ENCODE measurements around the gene HHATL. TPM values are rescaled to one million over a fixed set of nuclear protein-coding genes. Genes with fewer than 3 reads are reported as not detected.

The HHATL gene
- total RNA-seq, 1 experiment from 2014 or later, result 0.92 TPM

- TF ChIP-seq AFF4 (CRISPR knock-in tag; IDR thresholded peaks at IDR 0.05; ENCODE audit: borderline replicate concordance), result no peak
- no peak for TF ChIP-seq ERG (CRISPR knock-in tag; IDR thresholded peaks at IDR 0.05)
- TF ChIP-seq TP53 (CRISPR knock-in tag; IDR thresholded peaks at IDR 0.05), result no peak
- TF ChIP-seq ZBTB43 (CRISPR knock-in tag; IDR thresholded peaks at IDR 0.05), result no peak
Observed at GRCh38 chr3:42735615-42736014, 33.0 kb upstream of the HHATL start (continued).

DNA sequence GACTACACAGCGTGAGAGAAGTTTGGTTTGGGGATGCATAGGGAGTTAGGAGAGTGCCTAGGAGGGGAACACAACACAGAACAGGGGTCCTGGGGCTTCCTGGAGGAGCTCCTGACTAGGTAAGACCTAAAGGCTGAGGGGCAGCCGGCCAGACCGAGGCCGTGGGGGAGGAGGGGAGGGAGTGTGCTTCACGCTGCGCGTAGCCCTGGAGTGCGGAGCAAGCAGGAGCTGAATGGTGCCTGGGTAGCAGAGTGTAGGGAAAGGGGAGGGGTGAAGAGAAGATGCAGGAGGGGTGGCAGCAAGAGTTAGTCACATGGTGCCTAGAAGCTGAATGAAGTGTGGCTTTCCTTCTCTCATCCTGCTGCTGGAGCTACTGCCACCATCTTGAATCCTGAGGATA lies 32.4 kb upstream of the HHATL start:
- ChIA-PET CTCF (interaction anchor here (0.6 to 2.2 kb wide), 6 partner anchors 10 to 95 kb away, joined by 3 to 20 read pairs (median 4); no protein-coding TSS in a partner anchor), POLR2A (no interaction called here)
- H3K27ac Mint-ChIP-seq, result no peak overlapping the region

More for the DNA sequence above, 32.4 kb upstream of the HHATL start:
- H3K27me3 Mint-ChIP-seq (ENCODE audit: low read depth), result peaks cover 6% of the 10 kb centered on the region; the same call in 1 of the 2 replicates
- ATAC-seq (no peak), DNase-seq (ENCODE audit: low spot score) (no peak)
- peak; percentile 35 for TF ChIP-seq USF2 (CRISPR knock-in tag; IDR thresholded peaks at IDR 0.05)
- TF ChIP-seq, protein P1, sequence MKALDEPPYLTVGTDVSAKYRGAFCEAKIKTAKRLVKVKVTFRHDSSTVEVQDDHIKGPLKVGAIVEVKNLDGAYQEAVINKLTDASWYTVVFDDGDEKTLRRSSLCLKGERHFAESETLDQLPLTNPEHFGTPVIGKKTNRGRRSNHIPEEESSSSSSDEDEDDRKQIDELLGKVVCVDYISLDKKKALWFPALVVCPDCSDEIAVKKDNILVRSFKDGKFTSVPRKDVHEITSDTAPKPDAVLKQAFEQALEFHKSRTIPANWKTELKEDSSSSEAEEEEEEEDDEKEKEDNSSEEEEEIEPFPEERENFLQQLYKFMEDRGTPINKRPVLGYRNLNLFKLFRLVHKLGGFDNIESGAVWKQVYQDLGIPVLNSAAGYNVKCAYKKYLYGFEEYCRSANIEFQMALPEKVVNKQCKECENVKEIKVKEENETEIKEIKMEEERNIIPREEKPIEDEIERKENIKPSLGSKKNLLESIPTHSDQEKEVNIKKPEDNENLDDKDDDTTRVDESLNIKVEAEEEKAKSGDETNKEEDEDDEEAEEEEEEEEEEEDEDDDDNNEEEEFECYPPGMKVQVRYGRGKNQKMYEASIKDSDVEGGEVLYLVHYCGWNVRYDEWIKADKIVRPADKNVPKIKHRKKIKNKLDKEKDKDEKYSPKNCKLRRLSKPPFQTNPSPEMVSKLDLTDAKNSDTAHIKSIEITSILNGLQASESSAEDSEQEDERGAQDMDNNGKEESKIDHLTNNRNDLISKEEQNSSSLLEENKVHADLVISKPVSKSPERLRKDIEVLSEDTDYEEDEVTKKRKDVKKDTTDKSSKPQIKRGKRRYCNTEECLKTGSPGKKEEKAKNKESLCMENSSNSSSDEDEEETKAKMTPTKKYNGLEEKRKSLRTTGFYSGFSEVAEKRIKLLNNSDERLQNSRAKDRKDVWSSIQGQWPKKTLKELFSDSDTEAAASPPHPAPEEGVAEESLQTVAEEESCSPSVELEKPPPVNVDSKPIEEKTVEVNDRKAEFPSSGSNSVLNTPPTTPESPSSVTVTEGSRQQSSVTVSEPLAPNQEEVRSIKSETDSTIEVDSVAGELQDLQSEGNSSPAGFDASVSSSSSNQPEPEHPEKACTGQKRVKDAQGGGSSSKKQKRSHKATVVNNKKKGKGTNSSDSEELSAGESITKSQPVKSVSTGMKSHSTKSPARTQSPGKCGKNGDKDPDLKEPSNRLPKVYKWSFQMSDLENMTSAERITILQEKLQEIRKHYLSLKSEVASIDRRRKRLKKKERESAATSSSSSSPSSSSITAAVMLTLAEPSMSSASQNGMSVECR (CRISPR knock-in tag; IDR thresholded peaks at IDR 0.05; ENCODE audit: borderline replicate concordance), result no peak
- H3K4me3 Mint-ChIP-seq, result no peak overlapping the region
- H3K4me1 Mint-ChIP-seq, result peaks cover 45% of the 10 kb centered on the region
- no peaks in the 10 kb centered on the region for H3K36me3 Mint-ChIP-seq
- H3K9me3 Mint-ChIP-seq, result no peaks in the 10 kb centered on the region; the same call in 1 of the 2 replicates
